IPS-20b (cell line): ENCODE results near the gene SERPINB13.

Experiments
- H3K27ac ChIP-seq: one replicate; pipeline ENCODE4 v1.5.1; 2013; ENCODE audit warnings: low read length
- H3K27me3 ChIP-seq: 2 replicates; pipeline ENCODE4 v1.6.1; 2013; ENCODE audit warnings: mild to moderate bottlenecking, low read length, inconsistent platforms; ENCODE audit not compliant: insufficient read depth
- H3K36me3 ChIP-seq: 2 replicates; pipeline ENCODE4 v1.6.1; 2013; ENCODE audit warnings: low read depth, mild to moderate bottlenecking, inconsistent platforms, low read length, moderate library complexity; ENCODE audit not compliant: insufficient read depth
- H3K4me1 ChIP-seq: 2 replicates; pipeline ENCODE4 v1.6.1; 2013; ENCODE audit warnings: mild to moderate bottlenecking, control low read depth, inconsistent platforms, low read length, moderate library complexity; ENCODE audit not compliant: insufficient read depth
- H3K4me3 ChIP-seq: 2 replicates; pipeline ENCODE4 v1.5.1; 2013; ENCODE audit warnings: mild to moderate bottlenecking, low read length, inconsistent platforms
- H3K9ac ChIP-seq: 2 replicates; pipeline ENCODE4 v1.6.1; 2013; ENCODE audit warnings: low read depth, mild to moderate bottlenecking, inconsistent platforms, low read length, moderate library complexity
- H3K9me3 ChIP-seq: 2 replicates; pipeline ENCODE4 v1.6.1; 2013; ENCODE audit warnings: mild to moderate bottlenecking, low read depth, low read length, inconsistent platforms; ENCODE audit not compliant: insufficient read depth

SERPINB13 gene

GRCh38 chr18:63586966-63587365 is at the start of gene SERPINB13:
SERPINB13 (plus strand) TSS chr18:63587343; CDS start chr18:63588668, 1,325 bp downstream.
- Histone ChIP-seq H3K36me3 (no peaks in the 10 kb centered on the region), H3K27me3 (no peaks in the 10 kb centered on the region), H3K4me3 (no peak within 1 kb of the TSS), H3K4me1 (no peaks in the 10 kb centered on the region), H3K9me3 (no peaks in the 10 kb centered on the region), H3K9ac (no peak within 1 kb of the TSS), H3K27ac (no peak within 1 kb of the TSS)

GRCh38 chr18:63539904-63540510 is 47.1 kb upstream of the SERPINB13 start:
- Histone ChIP-seq H3K9me3 (no peaks in the 10 kb centered on the region), H3K9ac (no peak overlapping the region), H3K36me3 (no peaks in the 10 kb centered on the region), H3K4me1 (peaks cover 8% of the 10 kb centered on the region), H3K4me3 (no peak overlapping the region), H3K27me3 (no peaks in the 10 kb centered on the region), H3K27ac (no peak overlapping the region)

GRCh38 chr18:63542069-63542468 is 45.1 kb upstream of the SERPINB13 start, which contains the start of gene SERPINB12:
SERPINB12 (plus strand) TSS chr18:63542369; CDS start chr18:63556160, 13,791 bp downstream.
- Histone ChIP-seq H3K4me3 (no peak within 1 kb of the TSS), H3K9ac (no peak within 1 kb of the TSS), H3K27ac (no peak within 1 kb of the TSS), H3K4me1 (peaks cover 8% of the 10 kb centered on the region), H3K9me3 (no peaks in the 10 kb centered on the region), H3K36me3 (no peaks in the 10 kb centered on the region), H3K27me3 (no peaks in the 10 kb centered on the region)

GRCh38 chr18:63544017-63544416 is 43.1 kb upstream of the SERPINB13 start:
- Histone ChIP-seq H3K27ac (no peak overlapping the region), H3K9me3 (no peaks in the 10 kb centered on the region), H3K4me3 (no peak overlapping the region), H3K36me3 (no peaks in the 10 kb centered on the region), H3K27me3 (no peaks in the 10 kb centered on the region), H3K4me1 (peaks cover 8% of the 10 kb centered on the region), H3K9ac (no peak overlapping the region)

- no peaks in the 10 kb centered on the region for H3K9me3 ChIP-seq
Observed at GRCh38 chr18:63545000-63545399, 42.1 kb upstream of the SERPINB13 start.

GRCh38 chr18:63550068-63550467 is 37.1 kb upstream of the SERPINB13 start:
- no peak overlapping the region for H3K4me3 ChIP-seq
- no peaks in the 10 kb centered on the region for H3K9me3 ChIP-seq
- H3K27me3 ChIP-seq, result no peaks in the 10 kb centered on the region
- H3K4me1 ChIP-seq, result no peaks in the 10 kb centered on the region
- H3K36me3 ChIP-seq, result no peaks in the 10 kb centered on the region
- H3K9ac ChIP-seq, result no peak overlapping the region
- H3K27ac ChIP-seq, result no peak overlapping the region

More at GRCh38 chr18:63545000-63545399, 42.1 kb upstream of the SERPINB13 start:
- Histone ChIP-seq H3K36me3 (no peaks in the 10 kb centered on the region), H3K27ac (no peak overlapping the region), H3K4me3 (no peak overlapping the region), H3K9ac (no peak overlapping the region), H3K4me1 (peaks cover 4% of the 10 kb centered on the region), H3K27me3 (no peaks in the 10 kb centered on the region)

GRCh38 chr18:63551769-63552168 is 35.4 kb upstream of the SERPINB13 start:
- no peaks in the 10 kb centered on the region for H3K4me1 ChIP-seq
- no peaks in the 10 kb centered on the region for H3K9me3 ChIP-seq
- no peaks in the 10 kb centered on the region for H3K36me3 ChIP-seq
- no peak overlapping the region for H3K4me3 ChIP-seq
- H3K9ac ChIP-seq, result no peak overlapping the region
- no peaks in the 10 kb centered on the region for H3K27me3 ChIP-seq
- no peak overlapping the region for H3K27ac ChIP-seq

- H3K9me3 ChIP-seq, result no peaks in the 10 kb centered on the region
- no peak overlapping the region for H3K9ac ChIP-seq
- no peaks in the 10 kb centered on the region for H3K4me1 ChIP-seq
- no peaks in the 10 kb centered on the region for H3K36me3 ChIP-seq
- no peaks in the 10 kb centered on the region for H3K27me3 ChIP-seq
- no peak overlapping the region for H3K27ac ChIP-seq
- H3K4me3 ChIP-seq, result no peak overlapping the region
Observed at GRCh38 chr18:63552581-63552980, 34.6 kb upstream of the SERPINB13 start.

- Histone ChIP-seq H3K27me3 (no peaks in the 10 kb centered on the region), H3K27ac (no peak overlapping the region), H3K9me3 (no peaks in the 10 kb centered on the region), H3K4me1 (no peaks in the 10 kb centered on the region), H3K4me3 (no peak overlapping the region), H3K9ac (no peak overlapping the region), H3K36me3 (no peaks in the 10 kb centered on the region)
Observed at GRCh38 chr18:63553081-63553480, 34.1 kb upstream of the SERPINB13 start.

- Histone ChIP-seq H3K4me1 (no peaks in the 10 kb centered on the region), H3K4me3 (no peak overlapping the region), H3K27me3 (no peaks in the 10 kb centered on the region), H3K27ac (no peak overlapping the region), H3K9ac (no peak overlapping the region), H3K36me3 (no peaks in the 10 kb centered on the region), H3K9me3 (no peaks in the 10 kb centered on the region)
Observed at GRCh38 chr18:63559567-63560491, 27.3 kb upstream of the SERPINB13 start.

- H3K27ac ChIP-seq, result no peak overlapping the region
- no peak overlapping the region for H3K4me3 ChIP-seq
- no peaks in the 10 kb centered on the region for H3K27me3 ChIP-seq
- no peaks in the 10 kb centered on the region for H3K4me1 ChIP-seq
- H3K36me3 ChIP-seq, result no peaks in the 10 kb centered on the region
- H3K9ac ChIP-seq, result no peak overlapping the region
- no peaks in the 10 kb centered on the region for H3K9me3 ChIP-seq
Observed at GRCh38 chr18:63562284-63562683, 24.9 kb upstream of the SERPINB13 start.

- Histone ChIP-seq H3K27ac (no peak overlapping the region), H3K9me3 (no peaks in the 10 kb centered on the region), H3K4me3 (no peak overlapping the region), H3K36me3 (no peaks in the 10 kb centered on the region), H3K27me3 (no peaks in the 10 kb centered on the region), H3K9ac (no peak overlapping the region), H3K4me1 (no peaks in the 10 kb centered on the region)
Observed at GRCh38 chr18:63564021-63564420, 23.1 kb upstream of the SERPINB13 start.
